Lower leg skin (tissue), 4 donors: ENCODE data around the gene IGFL4. TPM values are rescaled to one million over a fixed set of nuclear protein-coding genes. Genes with fewer than 3 reads are reported as not detected.

Experiments used
- DNase-seq, 2 donors: peaks; one replicate each; pipeline ENCODE4 v3.0.0-alpha.2; 2019; ENCODE audit warnings: low spot score in 2 of 2
- H3K4me3 ChIP-seq: fragments of 200-600 bp; sonication (generic); 2 replicates; pipeline ENCODE4 v1.5.1; 2017; ENCODE audit warnings: mild to moderate bottlenecking, low read depth; ENCODE audit not compliant: poor library complexity, severe bottlenecking
- POLR2A ChIP-seq, 2 donors: fragments of 450-650 bp; IDR thresholded peaks; one replicate each; pipeline ENCODE4 v1.6.1; 2016 to 2017; ENCODE audit warnings: antibody characterized with exemption in 2 of 2, mild to moderate bottlenecking in 1 of 2, moderate library complexity in 1 of 2
- WGBS, 2 donors: methylation state at CpG; one replicate each; pipeline ENCODE4 v1.1.5; 2018; 5-methylcytosine and 5-hydroxymethylcytosine counted together
- intact Hi-C: fragments of 100-400 bp; cut with DNase I; formaldehyde crosslinking; loops from one replicate; pipeline ENCODE4 v1.15.0; 2023; ENCODE audit warnings: low total_unique reads
- total RNA-seq, 4 donors: library from RNA; depleted of rRNA; stranded (reverse); fragments of >200 nt; gene quantifications; one replicate each; pipeline ENCODE4 v1.1.0, GENCODE V29; 2016
- TF ChIP-seq, protein P1 (sequence below), 3 donors: fragments of 450-650 bp; IDR thresholded peaks; one replicate each; pipeline ENCODE4 v1.5.1; 2016; ENCODE audit warnings: antibody characterized with exemption in 3 of 3, mild to moderate bottlenecking in 3 of 3, moderate library complexity in 2 of 3

The IGFL4 gene
- total RNA-seq, 4 donors from 2014 or later, result 0.80 to 5.5 (median 2.7) TPM

DNA sequence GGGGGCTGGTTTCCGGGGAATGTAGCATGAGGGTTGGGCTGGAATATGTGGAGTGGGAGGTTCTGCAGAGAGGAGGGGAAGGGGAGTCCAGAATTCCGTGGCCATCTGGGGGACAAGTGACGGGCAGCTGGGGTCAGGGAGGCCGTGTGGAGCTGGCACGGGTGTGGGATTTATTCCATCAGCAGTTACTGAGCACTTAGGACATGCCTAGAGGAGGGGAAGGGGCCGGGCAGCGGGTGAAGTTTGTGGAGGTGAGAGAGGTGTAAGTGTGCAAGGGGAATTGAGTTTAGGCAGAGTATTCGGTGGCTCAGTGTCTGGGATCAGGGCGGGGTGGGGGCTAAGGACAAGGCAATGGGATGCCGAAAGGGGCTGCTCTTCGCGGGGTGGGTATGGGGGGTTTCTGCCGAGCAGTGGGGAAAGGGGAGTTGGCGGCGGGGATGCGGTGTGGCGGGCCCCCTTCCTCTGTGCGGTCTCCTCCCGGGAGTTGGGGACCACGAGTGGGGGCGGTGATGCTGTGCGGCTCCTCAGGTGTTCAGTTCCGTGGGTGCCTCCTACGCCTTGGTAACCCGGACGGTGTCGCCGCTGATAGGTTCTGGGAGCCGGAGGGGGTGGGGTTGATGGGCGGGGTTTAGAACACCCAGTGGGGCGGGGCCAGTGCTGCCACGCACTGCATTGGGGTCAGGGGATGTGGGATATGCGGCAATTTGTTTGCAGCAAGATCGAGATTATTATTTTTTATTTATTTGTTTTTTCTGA is 40.1 kb downstream of the IGFL4 start:
- intact Hi-C loops, result no loop called here

DNA sequence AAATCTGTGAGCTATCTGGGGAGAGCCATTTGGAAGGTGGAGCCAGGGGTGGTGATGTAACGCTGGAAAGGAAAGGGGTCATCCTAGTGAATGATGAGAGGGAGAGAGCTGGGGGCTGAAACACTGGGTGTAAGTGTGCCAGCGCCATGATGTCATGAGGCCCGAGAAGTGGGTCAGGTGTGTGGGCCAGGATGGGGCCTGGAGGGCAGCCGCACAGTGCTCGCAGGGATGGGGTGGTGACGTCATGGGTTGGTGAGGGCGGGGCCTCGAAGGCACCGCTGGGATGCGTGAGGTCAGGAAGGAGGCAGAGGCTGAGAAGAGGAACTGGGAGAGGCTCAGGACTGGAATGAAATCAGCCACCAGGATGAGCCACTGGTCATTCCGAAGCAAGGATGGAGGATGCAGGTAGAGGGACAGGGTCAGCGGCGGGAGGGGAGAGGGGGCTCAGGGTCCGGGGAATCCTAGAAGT is 41.1 kb downstream of the IGFL4 start:
- H3K4me3 ChIP-seq, result no peak overlapping the region
- no peak for DNase-seq
- TF ChIP-seq, protein P1, sequence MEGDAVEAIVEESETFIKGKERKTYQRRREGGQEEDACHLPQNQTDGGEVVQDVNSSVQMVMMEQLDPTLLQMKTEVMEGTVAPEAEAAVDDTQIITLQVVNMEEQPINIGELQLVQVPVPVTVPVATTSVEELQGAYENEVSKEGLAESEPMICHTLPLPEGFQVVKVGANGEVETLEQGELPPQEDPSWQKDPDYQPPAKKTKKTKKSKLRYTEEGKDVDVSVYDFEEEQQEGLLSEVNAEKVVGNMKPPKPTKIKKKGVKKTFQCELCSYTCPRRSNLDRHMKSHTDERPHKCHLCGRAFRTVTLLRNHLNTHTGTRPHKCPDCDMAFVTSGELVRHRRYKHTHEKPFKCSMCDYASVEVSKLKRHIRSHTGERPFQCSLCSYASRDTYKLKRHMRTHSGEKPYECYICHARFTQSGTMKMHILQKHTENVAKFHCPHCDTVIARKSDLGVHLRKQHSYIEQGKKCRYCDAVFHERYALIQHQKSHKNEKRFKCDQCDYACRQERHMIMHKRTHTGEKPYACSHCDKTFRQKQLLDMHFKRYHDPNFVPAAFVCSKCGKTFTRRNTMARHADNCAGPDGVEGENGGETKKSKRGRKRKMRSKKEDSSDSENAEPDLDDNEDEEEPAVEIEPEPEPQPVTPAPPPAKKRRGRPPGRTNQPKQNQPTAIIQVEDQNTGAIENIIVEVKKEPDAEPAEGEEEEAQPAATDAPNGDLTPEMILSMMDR (IDR thresholded peaks at IDR 0.05), result no peak
- TF ChIP-seq POLR2A (IDR thresholded peaks at IDR 0.05), result no peak
- intact Hi-C loops, result no loop called here
- 21 to 22% methylated on average over 14 of the region's 14 CpGs for WGBS, 2 donors

More for the DNA sequence above, 40.1 kb downstream of the IGFL4 start:
- no peak for DNase-seq
- TF ChIP-seq, protein P1 (IDR thresholded peaks at IDR 0.05), result no peak
- TF ChIP-seq POLR2A (IDR thresholded peaks at IDR 0.05), result no peak
- H3K4me3 ChIP-seq, result no peak overlapping the region
- WGBS, 2 donors, result 6 to 7% methylated on average over 34 of the region's 34 CpGs

DNA sequence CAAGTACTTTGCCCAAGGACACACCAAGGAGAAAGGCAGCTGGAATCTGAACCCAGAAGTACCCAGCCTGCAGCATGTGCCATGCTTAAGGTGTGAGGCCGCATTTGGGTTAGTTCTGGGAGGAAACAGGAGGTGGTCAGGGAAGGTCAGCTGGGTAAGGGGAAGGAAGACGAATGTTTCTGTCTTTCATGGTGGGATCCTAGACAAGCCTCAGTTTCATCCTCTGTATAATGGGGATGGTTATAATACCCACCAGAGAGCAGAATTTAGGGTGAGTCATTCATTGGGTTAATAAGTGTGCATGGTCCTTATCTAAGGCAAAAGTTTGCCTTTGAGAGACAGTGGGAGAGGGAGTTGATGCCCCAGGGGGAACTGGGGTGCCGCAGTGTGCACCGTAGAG is 42.0 kb downstream of the IGFL4 start:
- intact Hi-C loops, result no loop called here
- TF ChIP-seq, protein P1 (IDR thresholded peaks at IDR 0.05), result no peak
- no peak for TF ChIP-seq POLR2A (IDR thresholded peaks at IDR 0.05)
- DNase-seq, result no peak
- H3K4me3 ChIP-seq, result no peak overlapping the region
- WGBS, 2 donors, result 93 to 98% methylated on average over 4 of the region's 4 CpGs

DNA sequence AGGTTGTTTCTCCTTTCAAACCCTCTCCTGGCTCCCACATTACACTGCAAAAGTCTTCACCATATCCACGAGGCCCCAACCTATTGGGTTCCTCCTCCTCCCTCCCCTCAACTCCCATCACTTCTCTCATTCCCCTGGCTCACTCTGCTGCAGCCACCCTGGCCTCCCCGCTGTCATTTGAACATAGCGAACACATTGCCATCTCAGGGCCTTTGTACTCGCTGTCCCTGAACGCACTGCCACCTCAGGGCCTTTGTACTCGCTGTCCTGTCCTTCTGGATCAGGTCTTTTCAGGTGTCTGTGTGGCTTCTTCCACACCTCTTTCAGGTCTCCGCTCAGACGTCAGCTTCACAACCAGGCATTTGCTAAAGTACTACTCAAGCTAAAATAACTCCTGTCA is 43.9 kb downstream of the IGFL4 start:
- no peak for TF ChIP-seq POLR2A (IDR thresholded peaks at IDR 0.05)
- TF ChIP-seq, protein P1 (IDR thresholded peaks at IDR 0.05), result no peak
- DNase-seq, result no peak
- WGBS, 2 donors, result 84 to 85% methylated on average over 8 of the region's 8 CpGs
- intact Hi-C loops, result no loop called here
- H3K4me3 ChIP-seq, result no peak overlapping the region

DNA sequence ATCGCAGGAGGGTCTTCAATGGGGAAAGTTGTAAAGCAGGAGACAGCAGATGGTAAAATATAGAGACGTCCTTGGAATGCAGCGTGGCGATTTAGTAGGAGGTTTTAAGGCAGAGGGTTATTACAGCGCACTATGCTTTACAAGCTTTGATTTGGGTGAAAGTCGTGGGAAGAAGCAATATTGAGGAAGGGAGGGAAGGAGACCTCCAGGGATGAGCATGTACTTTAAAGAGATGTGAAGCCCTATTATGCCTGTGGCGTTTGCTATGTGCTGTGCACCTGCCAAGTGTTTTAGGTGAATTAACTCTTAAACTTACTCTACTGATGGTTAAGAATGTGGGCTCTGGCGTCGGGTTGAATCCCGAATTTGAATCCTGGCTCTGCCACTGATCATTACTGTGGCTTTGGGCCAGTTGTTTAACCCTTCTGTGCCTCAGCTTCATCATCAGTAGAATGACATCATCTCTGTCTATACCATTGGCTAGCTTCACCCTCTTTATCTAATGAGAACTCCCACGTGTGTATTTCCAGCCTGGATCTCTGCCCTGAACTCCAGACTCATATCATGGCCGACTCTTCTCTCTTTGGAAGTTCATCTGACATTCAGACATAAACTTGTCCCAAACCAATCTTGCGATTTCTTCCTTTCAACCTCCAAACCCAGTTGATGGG is 45.0 kb downstream of the IGFL4 start:
- intact Hi-C loops, result no loop called here
- TF ChIP-seq, protein P1 (IDR thresholded peaks at IDR 0.05), result no peak
- no peak for TF ChIP-seq POLR2A (IDR thresholded peaks at IDR 0.05)
- H3K4me3 ChIP-seq, result peak overlapping the region; percentile 62
- WGBS, 2 donors, result 9 to 12% methylated on average over 13 of the region's 13 CpGs
- no peak for DNase-seq
